ENCODE results near the gene SLC25A42. TPM values are rescaled to one million over a fixed set of nuclear protein-coding genes. Genes with fewer than 3 reads are reported as not detected.
A peak's percentile ranks its signal among the peaks of the same experiment; 100 is the strongest.
"Not testable (repeated sequence)": the region's sequence is repeated elsewhere in the genome, so short reads cannot be mapped to it uniquely, and the experiment has no call there.

The SLC25A42 gene, protein sequence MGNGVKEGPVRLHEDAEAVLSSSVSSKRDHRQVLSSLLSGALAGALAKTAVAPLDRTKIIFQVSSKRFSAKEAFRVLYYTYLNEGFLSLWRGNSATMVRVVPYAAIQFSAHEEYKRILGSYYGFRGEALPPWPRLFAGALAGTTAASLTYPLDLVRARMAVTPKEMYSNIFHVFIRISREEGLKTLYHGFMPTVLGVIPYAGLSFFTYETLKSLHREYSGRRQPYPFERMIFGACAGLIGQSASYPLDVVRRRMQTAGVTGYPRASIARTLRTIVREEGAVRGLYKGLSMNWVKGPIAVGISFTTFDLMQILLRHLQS
- total RNA-seq, result 10 to 100 TPM; 12.5 to 25.3 (median 16.8) TPM
- polyA plus RNA-seq, result 10 to 100 TPM in 2 of 3 donors, 1 to 10 TPM in 1; 9.7 to 11.6 (median 10.6) TPM
- long read RNA-seq, donor 1, partial matches to known transcripts, result 0 of 1 reads
- long read RNA-seq, donor 1, other reads (novel, unspliced or antisense), result 0 of 1 reads
- long read RNA-seq, donor 2, result 0 reads

DNA sequence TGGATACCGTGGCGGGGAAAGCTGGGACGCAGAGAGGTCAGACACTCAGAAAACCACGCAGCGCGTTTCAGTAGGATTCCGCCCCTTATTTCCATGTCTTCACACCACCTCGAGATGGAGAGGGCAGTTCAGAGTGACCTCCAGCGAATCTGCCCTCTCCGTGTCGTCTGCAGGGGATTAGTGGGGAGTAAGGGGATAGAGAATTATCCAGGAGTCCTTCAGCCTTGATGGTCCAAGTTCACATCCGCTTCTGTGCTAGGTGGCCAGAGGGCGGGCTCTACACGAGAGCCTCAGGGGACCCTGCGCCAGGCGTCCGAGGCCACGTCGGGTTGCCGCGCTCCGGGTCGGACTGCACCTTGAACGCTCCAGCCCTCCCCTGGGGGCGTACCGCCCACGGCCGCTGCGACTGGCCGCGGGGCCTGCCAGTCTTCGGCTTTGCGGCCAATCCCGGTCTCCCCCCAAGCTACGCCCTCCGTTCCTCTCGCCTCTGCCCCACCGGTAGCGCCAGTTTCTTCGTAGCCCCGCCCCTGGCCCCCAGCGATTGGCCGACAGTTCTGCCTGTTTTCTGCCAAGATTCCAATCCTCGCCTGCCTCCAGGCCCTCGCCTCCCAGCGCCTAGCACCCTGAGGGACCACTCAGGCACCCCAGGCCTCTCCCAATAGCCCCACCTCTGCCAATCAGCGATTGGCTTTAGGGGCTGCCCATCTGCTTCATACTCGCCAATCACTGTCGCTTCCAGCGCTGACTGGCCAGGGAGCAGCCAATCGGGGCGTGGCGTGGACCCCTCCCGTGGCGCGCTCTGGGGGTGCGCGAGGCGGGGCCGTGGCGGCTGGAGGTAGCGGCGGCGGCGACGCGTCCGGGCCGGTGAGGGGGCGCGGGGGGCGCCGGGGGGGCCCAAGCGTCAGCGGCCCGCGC is at the start of gene SLC25A42:
SLC25A42 (plus strand) TSS at position 812 of the 915 bp plus-strand sequence. CDS start 32,131 bp downstream, outside the sequence.
- TF ChIP-seq POLR2A (IDR thresholded peaks at IDR 0.05), result peak in 1 of 3 donors; percentile 5
- peak; percentile 85 to 89 (median 87) for TF ChIP-seq POLR2AphosphoS5 (IDR thresholded peaks at IDR 0.05)
- TF ChIP-seq, protein P1, sequence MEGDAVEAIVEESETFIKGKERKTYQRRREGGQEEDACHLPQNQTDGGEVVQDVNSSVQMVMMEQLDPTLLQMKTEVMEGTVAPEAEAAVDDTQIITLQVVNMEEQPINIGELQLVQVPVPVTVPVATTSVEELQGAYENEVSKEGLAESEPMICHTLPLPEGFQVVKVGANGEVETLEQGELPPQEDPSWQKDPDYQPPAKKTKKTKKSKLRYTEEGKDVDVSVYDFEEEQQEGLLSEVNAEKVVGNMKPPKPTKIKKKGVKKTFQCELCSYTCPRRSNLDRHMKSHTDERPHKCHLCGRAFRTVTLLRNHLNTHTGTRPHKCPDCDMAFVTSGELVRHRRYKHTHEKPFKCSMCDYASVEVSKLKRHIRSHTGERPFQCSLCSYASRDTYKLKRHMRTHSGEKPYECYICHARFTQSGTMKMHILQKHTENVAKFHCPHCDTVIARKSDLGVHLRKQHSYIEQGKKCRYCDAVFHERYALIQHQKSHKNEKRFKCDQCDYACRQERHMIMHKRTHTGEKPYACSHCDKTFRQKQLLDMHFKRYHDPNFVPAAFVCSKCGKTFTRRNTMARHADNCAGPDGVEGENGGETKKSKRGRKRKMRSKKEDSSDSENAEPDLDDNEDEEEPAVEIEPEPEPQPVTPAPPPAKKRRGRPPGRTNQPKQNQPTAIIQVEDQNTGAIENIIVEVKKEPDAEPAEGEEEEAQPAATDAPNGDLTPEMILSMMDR (IDR thresholded peaks at IDR 0.05 in 8 of 11, conservative IDR thresholded peaks at IDR 0.05 in 3 of 11), result peak in 2 of 11 experiments; percentile 12 to 25
- Histone ChIP-seq H3K36me3 (peaks cover 0 to 27% (median 3%) of the 10 kb centered on the region in 6 donors), H3K4me3 (peak within 1 kb of the TSS; percentile 57 to 95 (median 80)), H3K4me1 (peaks cover 21 to 54% (median 44%) of the 10 kb centered on the region in 6 donors), H3K27me3 (replicated peaks in 1 of 7) (no peaks in the 10 kb centered on the region), H3K9me3 (no peaks in the 10 kb centered on the region), H3K27ac (peak within 1 kb of the TSS; percentile 59 to 93 (median 86))
- 4 to 14% (median 5%) methylated on average over 29 to 77 of the region's 77 CpGs for WGBS, 5 donors
- intact Hi-C loops (cut with DNase I; ENCODE audit: low total_unique reads), result loop anchor here (5.0 kb wide), 1 partner anchor 74 kb away; the partner anchor contains the start of gene TMEM161A
- DNase-seq, result peak; percentile 99

GRCh38 chr19:19021115-19021514 is 42.7 kb upstream of the SLC25A42 start:
- Histone ChIP-seq H3K9me3 (no peaks in the 10 kb centered on the region), H3K4me3 (no peak overlapping the region), H3K4me1 (peaks cover 0 to 18% (median 9%) of the 10 kb centered on the region in 6 donors), H3K27ac (no peak overlapping the region), H3K27me3 (replicated peaks in 1 of 7) (no peaks in the 10 kb centered on the region), H3K36me3 (peaks cover 10 to 97% (median 74%) of the 10 kb centered on the region in 6 donors)
- TF ChIP-seq POLR2A (IDR thresholded peaks at IDR 0.05), result no peak
- TF ChIP-seq, protein P1 (IDR thresholded peaks at IDR 0.05 in 8 of 11, conservative IDR thresholded peaks at IDR 0.05 in 3 of 11), result no peak
- no peak for TF ChIP-seq POLR2AphosphoS5 (IDR thresholded peaks at IDR 0.05)
- intact Hi-C loops (cut with DNase I; ENCODE audit: low total_unique reads), result no loop called here
- DNase-seq, result no peak
- 64 to 82% (median 73%) methylated on average over 3 of the region's 3 CpGs for WGBS, 5 donors

DNA sequence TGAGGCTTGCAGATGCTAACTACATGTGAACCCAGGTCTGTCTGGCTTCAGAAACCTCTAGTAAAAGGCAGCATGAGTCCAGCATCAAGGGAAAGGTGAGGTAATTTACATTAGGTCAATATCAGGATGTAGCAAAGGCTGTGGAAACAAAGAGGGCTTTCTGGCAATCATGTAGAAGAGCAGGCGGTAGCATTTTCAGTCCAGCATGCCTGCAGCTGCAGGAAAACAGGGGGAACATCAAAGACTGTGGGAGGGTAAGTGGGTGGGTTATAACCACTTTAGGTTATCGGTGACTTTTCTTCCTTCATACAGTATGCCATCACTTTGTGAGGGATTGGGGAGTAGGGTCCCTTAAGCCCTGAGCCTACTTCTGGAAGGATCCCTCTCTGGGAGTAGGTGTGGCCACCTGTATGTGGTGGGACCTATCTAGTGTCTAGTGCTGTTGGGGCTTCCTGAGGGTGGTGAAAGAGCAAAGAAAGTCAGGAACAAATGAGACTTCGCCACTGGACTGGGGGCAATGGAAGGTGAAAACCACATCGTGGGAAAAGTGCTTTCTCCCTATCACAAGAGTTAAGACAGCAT is 41.3 kb upstream of the SLC25A42 start:
- TF ChIP-seq POLR2A (IDR thresholded peaks at IDR 0.05) (no peak), POLR2AphosphoS5 (IDR thresholded peaks at IDR 0.05) (no peak)
- TF ChIP-seq, protein P1 (IDR thresholded peaks at IDR 0.05 in 8 of 11, conservative IDR thresholded peaks at IDR 0.05 in 3 of 11), result no peak
- WGBS, 5 donors, result 82 to 94% (median 87%) methylated on average over 4 of the region's 4 CpGs
- Histone ChIP-seq H3K9me3 (no peaks in the 10 kb centered on the region), H3K36me3 (peaks cover 5 to 97% (median 74%) of the 10 kb centered on the region in 6 donors), H3K4me1 (peaks cover 0 to 31% (median 9%) of the 10 kb centered on the region in 6 donors), H3K4me3 (no peak overlapping the region), H3K27ac (no peak overlapping the region), H3K27me3 (replicated peaks in 1 of 7) (no peaks in the 10 kb centered on the region)
- no peak for DNase-seq
- intact Hi-C loops (cut with DNase I; ENCODE audit: low total_unique reads), result no loop called here

DNA sequence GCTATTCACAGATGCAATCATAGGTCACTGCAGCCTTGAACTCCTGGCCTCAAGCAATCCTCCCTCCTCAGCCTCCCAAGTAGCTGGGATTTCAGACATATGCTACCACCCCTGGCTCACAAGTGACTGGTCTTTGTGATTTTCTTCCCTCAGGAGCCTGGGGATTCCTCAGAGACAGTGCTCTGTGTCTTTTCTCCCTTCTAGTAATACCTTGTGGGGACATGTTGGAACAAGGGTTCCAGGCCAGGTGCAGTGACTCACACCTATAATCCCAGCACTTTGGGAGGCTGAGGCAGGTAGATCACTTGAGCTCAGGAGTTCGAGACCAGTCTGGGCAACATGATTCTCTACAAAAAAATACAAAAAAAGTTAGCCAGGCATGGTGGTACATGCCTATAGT is 40.4 kb upstream of the SLC25A42 start:
- H3K4me1 ChIP-seq, result peaks cover 0 to 37% (median 9%) of the 10 kb centered on the region in 6 donors
- DNase-seq; H3K27ac ChIP-seq; intact Hi-C loops (cut with DNase I; ENCODE audit: low total_unique reads); H3K27me3 ChIP-seq (replicated peaks in 1 of 7); H3K4me3 ChIP-seq; H3K9me3 ChIP-seq: not testable (repeated sequence)
- WGBS, 5 donors, result 88 to 100% (median 100%) methylated on average over 1 of the region's 1 CpG
- H3K36me3 ChIP-seq, result peaks cover 5 to 97% (median 75%) of the 10 kb centered on the region in 6 donors
